Tibial artery (tissue), 4 donors: ENCODE data around the gene PTH1R.

Source experiments
- DNase-seq, 2 donors: peaks; one replicate each; pipeline ENCODE4 v3.0.0-alpha.2; 2019
- H3K27ac ChIP-seq, 2 donors: fragments of 200-600 bp; sonication (generic) in 1 of 2; 1 replicate in 1 of 2; 2 replicates in 1 of 2; pipeline ENCODE4 v1.5.1; 2018 to 2019; ENCODE audit warnings: mild to moderate bottlenecking in 1 of 2
- H3K27me3 ChIP-seq, 2 donors: fragments of 200-600 bp; sonication (generic) in 1 of 2; one replicate each; pipeline versions ENCODE4 v1.5.1 to v1.6.0; 2016 to 2019
- H3K36me3 ChIP-seq, 3 donors: fragments of 200-600 bp; sonication (generic) in 2 of 3; one replicate each; pipeline ENCODE4 v1.5.1; 2016 to 2019; ENCODE audit warnings: mild to moderate bottlenecking in 2 of 3
- H3K4me1 ChIP-seq, 4 donors: fragments of 200-600 bp; sonication (generic) in 2 of 4; 1 replicate in 3 of 4; 2 replicates in 1 of 4; pipeline ENCODE4 v1.5.1; 2016 to 2019
- H3K4me3 ChIP-seq, 2 donors: fragments of 200-600 bp; sonication (generic) in 1 of 2; 1 replicate in 1 of 2; 2 replicates in 1 of 2; pipeline ENCODE4 v1.5.1; 2018 to 2019; ENCODE audit warnings: mild to moderate bottlenecking in 2 of 2
- H3K9me3 ChIP-seq, 3 donors: fragments of 200-600 bp; sonication (generic) in 1 of 3; one replicate each; pipeline ENCODE4 v1.5.1; 2016 to 2019
- CTCF ChIP-seq, 2 experiments: fragments of 200-600 bp in 1 of 2; fragments of 450-650 bp in 1 of 2; IDR thresholded peaks; one replicate each; pipeline ENCODE4 v1.5.1; 2017 to 2019; ENCODE audit warnings: antibody characterized with exemption in 2 of 2, mild to moderate bottlenecking in 1 of 2, moderate library complexity in 1 of 2
- intact Hi-C: fragments of 100-400 bp; cut with DNase I; formaldehyde crosslinking; loops from one replicate; pipeline ENCODE4 v1.15.0; 2023; ENCODE audit warnings: low total_unique reads

PTH1R gene

GRCh38 chr3:46921871-46922271 is 44.4 kb downstream of the PTH1R start:
- DNase-seq, result peak; percentile 7 to 62

GRCh38 chr3:46922426-46922825 is 44.9 kb downstream of the PTH1R start:
- no peaks in the 10 kb centered on the region for H3K27me3 ChIP-seq
- no peaks in the 10 kb centered on the region for H3K9me3 ChIP-seq
- peaks cover 61 to 89% (median 82%) of the 10 kb centered on the region in 3 donors for H3K36me3 ChIP-seq
- no peak overlapping the region for H3K4me3 ChIP-seq
- H3K27ac ChIP-seq, result no peak overlapping the region
- H3K4me1 ChIP-seq, result peaks cover 0 to 40% (median 29%) of the 10 kb centered on the region in 4 donors
- no peak for TF ChIP-seq CTCF (IDR thresholded peaks at IDR 0.05)
- DNase-seq, result peak; percentile 5 to 37
- intact Hi-C loops, result loop anchor here (5.0 to 10.0 kb wide), 2 partner anchors 75 to 402 kb away; no protein-coding TSS in a partner anchor

More at GRCh38 chr3:46921871-46922271, 44.4 kb downstream of the PTH1R start:
- no peak overlapping the region for H3K27ac ChIP-seq
- no peaks in the 10 kb centered on the region for H3K9me3 ChIP-seq
- no peak for TF ChIP-seq CTCF (IDR thresholded peaks at IDR 0.05)
- intact Hi-C loops, result loop anchor here (5.0 to 10.0 kb wide), 2 partner anchors 75 to 403 kb away; no protein-coding TSS in a partner anchor
- peaks cover 0 to 35% (median 23%) of the 10 kb centered on the region in 4 donors for H3K4me1 ChIP-seq
- H3K4me3 ChIP-seq, result no peak overlapping the region
- peaks cover 66 to 95% (median 86%) of the 10 kb centered on the region in 3 donors for H3K36me3 ChIP-seq
- H3K27me3 ChIP-seq, result no peaks in the 10 kb centered on the region

GRCh38 chr3:46922871-46923558 is 45.5 kb downstream of the PTH1R start:
- no peaks in the 10 kb centered on the region for H3K9me3 ChIP-seq
- no peak overlapping the region for H3K27ac ChIP-seq
- TF ChIP-seq CTCF (IDR thresholded peaks at IDR 0.05), result no peak
- no peaks in the 10 kb centered on the region for H3K27me3 ChIP-seq
- H3K36me3 ChIP-seq, result peaks cover 57 to 83% (median 77%) of the 10 kb centered on the region in 3 donors
- intact Hi-C loops, result loop anchor here (5.0 to 10.0 kb wide), 2 partner anchors 74 to 402 kb away; no protein-coding TSS in a partner anchor
- no peak overlapping the region for H3K4me3 ChIP-seq
- H3K4me1 ChIP-seq, result peaks cover 0 to 46% (median 34%) of the 10 kb centered on the region in 4 donors
- peak; percentile 7 to 61 for DNase-seq

- Histone ChIP-seq H3K27me3 (no peaks in the 10 kb centered on the region), H3K27ac (no peak overlapping the region), H3K36me3 (peaks cover 51 to 76% (median 69%) of the 10 kb centered on the region in 3 donors), H3K4me3 (no peak overlapping the region), H3K4me1 (peaks cover 0 to 54% (median 41%) of the 10 kb centered on the region in 4 donors), H3K9me3 (no peaks in the 10 kb centered on the region)
- intact Hi-C loops, result loop anchor here (5.0 to 10.0 kb wide), 2 partner anchors 74 to 401 kb away; no protein-coding TSS in a partner anchor
- peak; percentile 16 to 67 for DNase-seq
- peak; percentile 71 to 75 for TF ChIP-seq CTCF (IDR thresholded peaks at IDR 0.05)
Measured at GRCh38 chr3:46923559-46924350, 46.2 kb downstream of the PTH1R start.

GRCh38 chr3:46924921-46925584 is 47.5 kb downstream of the PTH1R start:
- Histone ChIP-seq H3K4me1 (peaks cover 0 to 67% (median 53%) of the 10 kb centered on the region in 4 donors), H3K27me3 (no peaks in the 10 kb centered on the region), H3K27ac (peak overlapping the region in 1 of 2 donors; percentile 80), H3K36me3 (peaks cover 46 to 63% (median 56%) of the 10 kb centered on the region in 3 donors), H3K4me3 (no peak overlapping the region), H3K9me3 (no peaks in the 10 kb centered on the region)
- intact Hi-C loops, result loop anchor here (5.0 to 10.0 kb wide), 2 partner anchors 72 to 400 kb away; no protein-coding TSS in a partner anchor
- peak; percentile 12 to 58 for DNase-seq
- TF ChIP-seq CTCF (IDR thresholded peaks at IDR 0.05), result no peak
